ENCODE measurements around the gene TARS1.
A peak's percentile ranks its signal among the peaks of the same experiment; 100 is the strongest.

TARS1 gene

GRCh38 chr5:33430983-33431382 is 9.8 kb upstream of the TARS1 start:
- TF ChIP-seq REST (IDR thresholded peaks at IDR 0.05; ENCODE audit: low read depth) (no peak), FOXM1 (IDR thresholded peaks at IDR 0.05; ENCODE audit: borderline replicate concordance, low read depth) (no peak), TCF12 (IDR thresholded peaks at IDR 0.05; ENCODE audit: low read depth) (no peak), EGR1 (IDR thresholded peaks at IDR 0.05) (no peak), ZBTB7A (IDR thresholded peaks at IDR 0.05; ENCODE audit: low read depth) (no peak), NFIC (IDR thresholded peaks at IDR 0.05) (no peak), RAD21 (IDR thresholded peaks at IDR 0.05; ENCODE audit: low read depth) (no peak), CREB1 (IDR thresholded peaks at IDR 0.05; ENCODE audit: low read depth) (no peak), YY1 (IDR thresholded peaks at IDR 0.05; ENCODE audit: low read depth) (no peak), USF1 (IDR thresholded peaks at IDR 0.05) (no peak), EP300 (IDR thresholded peaks at IDR 0.05; ENCODE audit: borderline replicate concordance) (no peak), TAF1 (IDR thresholded peaks at IDR 0.05; ENCODE audit: low read depth) (no peak), MAX (IDR thresholded peaks at IDR 0.05) (no peak), TEAD4 (IDR thresholded peaks at IDR 0.05) (no peak), CEBPB (IDR thresholded peaks at IDR 0.05) (no peak)

GRCh38 chr5:33432656-33433055 is 8.1 kb upstream of the TARS1 start:
- TF ChIP-seq TAF1 (IDR thresholded peaks at IDR 0.05; ENCODE audit: low read depth) = no peak
- no peak for TF ChIP-seq ZBTB7A (IDR thresholded peaks at IDR 0.05; ENCODE audit: low read depth)
- no peak for TF ChIP-seq RAD21 (IDR thresholded peaks at IDR 0.05; ENCODE audit: low read depth)
- no peak for TF ChIP-seq MAX (IDR thresholded peaks at IDR 0.05)
- TF ChIP-seq REST (IDR thresholded peaks at IDR 0.05; ENCODE audit: low read depth) = no peak
- no peak for TF ChIP-seq FOXM1 (IDR thresholded peaks at IDR 0.05; ENCODE audit: borderline replicate concordance, low read depth)
- TF ChIP-seq YY1 (IDR thresholded peaks at IDR 0.05; ENCODE audit: low read depth) = no peak
- TF ChIP-seq CEBPB (IDR thresholded peaks at IDR 0.05) = no peak
- TF ChIP-seq EGR1 (IDR thresholded peaks at IDR 0.05) = no peak
- TF ChIP-seq CREB1 (IDR thresholded peaks at IDR 0.05; ENCODE audit: low read depth) = no peak
- TF ChIP-seq NFIC (IDR thresholded peaks at IDR 0.05) = no peak
- TF ChIP-seq EP300 (IDR thresholded peaks at IDR 0.05; ENCODE audit: borderline replicate concordance) = no peak
- TF ChIP-seq TEAD4 (IDR thresholded peaks at IDR 0.05) = no peak
- no peak for TF ChIP-seq TCF12 (IDR thresholded peaks at IDR 0.05; ENCODE audit: low read depth)
- TF ChIP-seq USF1 (IDR thresholded peaks at IDR 0.05) = no peak

GRCh38 chr5:33433303-33434240 is 7.2 kb upstream of the TARS1 start:
- TF ChIP-seq TCF12 (IDR thresholded peaks at IDR 0.05; ENCODE audit: low read depth) (no peak), ZBTB7A (IDR thresholded peaks at IDR 0.05; ENCODE audit: low read depth) (no peak), REST (IDR thresholded peaks at IDR 0.05; ENCODE audit: low read depth) (no peak)

- TF ChIP-seq RAD21 (IDR thresholded peaks at IDR 0.05; ENCODE audit: low read depth) (peak; percentile 81), TEAD4 (IDR thresholded peaks at IDR 0.05) (peak; percentile 45; the same call in 1 of the 2 replicates)
Measured at GRCh38 chr5:33435893-33436490, 4.8 kb upstream of the TARS1 start.
